ENCODE results near the gene DIDO1. TPM values are rescaled to one million over a fixed set of nuclear protein-coding genes. Genes with fewer than 3 reads are reported as not detected.
"Not testable (repeated sequence)": the region's sequence is repeated elsewhere in the genome, so short reads cannot be mapped to it uniquely, and the experiment has no call there.

Gene DIDO1
- total RNA-seq, 1 experiment from 2014 or later = 120 TPM

DNA sequence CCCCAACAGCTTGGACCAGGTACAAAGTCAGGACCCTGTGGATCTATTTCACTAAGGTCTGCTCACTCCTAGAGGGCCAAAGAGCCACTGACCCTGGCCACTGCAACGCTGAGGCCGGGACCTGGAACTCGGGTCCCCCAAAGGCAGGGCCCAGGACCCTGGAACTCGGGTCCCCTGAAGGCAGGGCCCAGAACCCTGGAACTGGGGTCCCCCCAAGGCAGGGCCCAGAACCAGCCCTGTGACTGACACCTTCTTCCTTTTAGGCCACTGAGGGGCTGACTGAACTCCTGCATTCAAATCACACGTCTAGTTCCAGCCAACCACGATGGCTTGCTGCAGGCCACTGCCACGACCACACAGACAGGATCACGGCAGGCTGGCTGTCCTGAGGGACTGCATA is 74.1 kb downstream of the DIDO1 start:
- no peak overlapping the region for H3K27ac Mint-ChIP-seq (ENCODE audit: unreplicated experiment)
- no peaks in the 10 kb centered on the region for H3K9me3 Mint-ChIP-seq (ENCODE audit: unreplicated experiment)
- DNase-seq = no peak
- H3K4me3 ChIP-seq (ENCODE audit: low read depth, low read length) = no peak overlapping the region
- H3K4me3 Mint-ChIP-seq (ENCODE audit: unreplicated experiment) = no peak overlapping the region
- no peaks in the 10 kb centered on the region for H3K4me1 ChIP-seq
- no peak for TF ChIP-seq CTCF (IDR thresholded peaks at IDR 0.05; ENCODE audit: insufficient read depth in 1 of 2, low read depth in 1 of 2, low read length in 1 of 2, severe bottlenecking in 1 of 2, unreplicated experiment in 1 of 2)
- POLR2A ChIA-PET = no interaction called here
- H3K27me3 ChIP-seq (replicated peaks; ENCODE audit: control insufficient read depth, insufficient read depth, low read length) = no peaks in the 10 kb centered on the region
- no peaks in the 10 kb centered on the region for H3K36me3 ChIP-seq (ENCODE audit: control insufficient read depth, insufficient read depth, low read length)
- CTCF ChIA-PET = no interaction called here
- no TSS peak for BruUV-seq (replicated peaks)
- peaks cover 18% of the 10 kb centered on the region for H3K36me3 Mint-ChIP-seq (ENCODE audit: insufficient read depth, unreplicated experiment)
- intact Hi-C loops (cut with micrococcal nuclease; ENCODE audit: unreplicated experiment) = no loop called here
- no peaks in the 10 kb centered on the region for H3K27me3 Mint-ChIP-seq (ENCODE audit: insufficient read depth, unreplicated experiment)
- no peaks in the 10 kb centered on the region for H3K9me3 ChIP-seq
- H3K4me1 Mint-ChIP-seq (ENCODE audit: low read depth, unreplicated experiment) = no peaks in the 10 kb centered on the region

DNA sequence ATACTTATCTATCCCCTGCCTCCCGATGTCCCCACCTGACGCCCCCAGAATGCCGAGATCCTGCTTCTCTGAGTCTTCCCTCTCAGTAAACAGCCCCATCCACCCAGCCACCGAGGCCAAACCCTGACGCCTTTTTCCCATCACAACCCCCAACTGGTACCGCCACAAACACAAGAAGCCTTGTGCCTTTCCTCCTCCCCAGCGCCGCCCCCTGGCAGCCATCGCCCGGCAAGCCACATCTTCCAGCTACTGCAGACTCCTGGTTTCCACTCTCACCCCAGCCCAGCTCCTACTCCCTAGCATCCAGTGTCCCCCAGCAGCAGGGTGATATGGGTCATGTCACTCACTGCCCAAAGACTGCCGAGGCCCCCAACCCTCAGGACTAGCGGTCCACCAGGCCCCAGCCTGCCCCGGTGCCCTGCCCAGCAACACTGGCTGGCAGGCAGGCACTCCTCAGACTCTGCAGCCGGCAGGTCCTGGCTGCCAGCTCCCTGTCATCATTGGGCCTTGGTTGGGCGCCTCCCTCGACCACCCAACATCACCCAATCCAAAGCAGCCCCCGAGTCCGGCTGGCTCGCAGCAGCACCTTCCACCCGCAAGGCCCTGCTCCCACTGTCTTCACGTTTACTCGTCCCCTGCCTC is 75.9 kb downstream of the DIDO1 start:
- Histone ChIP-seq H3K4me3 (ENCODE audit: low read depth, low read length) (no peak overlapping the region), H3K27me3 (replicated peaks; ENCODE audit: control insufficient read depth, insufficient read depth, low read length) (no peaks in the 10 kb centered on the region), H3K4me1 (no peaks in the 10 kb centered on the region), H3K9me3 (no peaks in the 10 kb centered on the region), H3K36me3 (ENCODE audit: control insufficient read depth, insufficient read depth, low read length) (no peaks in the 10 kb centered on the region)
- Mint-ChIP-seq H3K36me3 (ENCODE audit: insufficient read depth, unreplicated experiment) (peaks cover 31% of the 10 kb centered on the region), H3K4me1 (ENCODE audit: low read depth, unreplicated experiment) (no peaks in the 10 kb centered on the region), H3K27me3 (ENCODE audit: insufficient read depth, unreplicated experiment) (no peaks in the 10 kb centered on the region), H3K4me3 (ENCODE audit: unreplicated experiment) (no peak overlapping the region), H3K27ac (ENCODE audit: unreplicated experiment) (no peak overlapping the region), H3K9me3 (ENCODE audit: unreplicated experiment) (no peaks in the 10 kb centered on the region)
- ChIA-PET POLR2A (no interaction called here), CTCF (no interaction called here)
- intact Hi-C loops (cut with micrococcal nuclease; ENCODE audit: unreplicated experiment) = no loop called here
- BruUV-seq (replicated peaks) = no TSS peak
- TF ChIP-seq CTCF (IDR thresholded peaks at IDR 0.05; ENCODE audit: insufficient read depth in 1 of 2, low read depth in 1 of 2, low read length in 1 of 2, severe bottlenecking in 1 of 2, unreplicated experiment in 1 of 2) = no peak
- DNase-seq = no peak

GRCh38 chr20:62849431-62849830 is 76.9 kb downstream of the DIDO1 start:
- intact Hi-C loops (cut with micrococcal nuclease; ENCODE audit: unreplicated experiment) = no loop called here
- Histone ChIP-seq H3K27me3 (replicated peaks; ENCODE audit: control insufficient read depth, insufficient read depth, low read length) (no peaks in the 10 kb centered on the region), H3K9me3 (no peaks in the 10 kb centered on the region), H3K36me3 (ENCODE audit: control insufficient read depth, insufficient read depth, low read length) (no peaks in the 10 kb centered on the region; the same call in 1 of the 2 replicates), H3K4me3 (ENCODE audit: low read depth, low read length) (no peak overlapping the region), H3K4me1 (no peaks in the 10 kb centered on the region)
- no peak overlapping the region for H3K4me3 Mint-ChIP-seq (ENCODE audit: unreplicated experiment)
- no peaks in the 10 kb centered on the region for H3K9me3 Mint-ChIP-seq (ENCODE audit: unreplicated experiment)
- H3K27ac Mint-ChIP-seq (ENCODE audit: unreplicated experiment) = no peak overlapping the region
- POLR2A ChIA-PET = no interaction called here
- peaks cover 34% of the 10 kb centered on the region for H3K36me3 Mint-ChIP-seq (ENCODE audit: insufficient read depth, unreplicated experiment)
- TF ChIP-seq CTCF (IDR thresholded peaks at IDR 0.05; ENCODE audit: insufficient read depth in 1 of 2, low read depth in 1 of 2, low read length in 1 of 2, severe bottlenecking in 1 of 2, unreplicated experiment in 1 of 2) = no peak
- DNase-seq = no peak
- H3K27me3 Mint-ChIP-seq (ENCODE audit: insufficient read depth, unreplicated experiment) = no peaks in the 10 kb centered on the region
- CTCF ChIA-PET = interaction anchor here (1.2 to 1.4 kb wide), 2 partner anchors 9 to 27 kb away, joined by 3 to 4 read pairs; no protein-coding TSS in a partner anchor
- no TSS peak for BruUV-seq (replicated peaks)
- H3K4me1 Mint-ChIP-seq (ENCODE audit: low read depth, unreplicated experiment) = no peaks in the 10 kb centered on the region

GRCh38 chr20:62848917-62849316 is 77.4 kb downstream of the DIDO1 start:
- intact Hi-C loops (cut with micrococcal nuclease; ENCODE audit: unreplicated experiment); H3K4me1 ChIP-seq; H3K9me3 Mint-ChIP-seq (ENCODE audit: unreplicated experiment); H3K9me3 ChIP-seq; H3K4me3 ChIP-seq (ENCODE audit: low read depth, low read length); H3K27me3 Mint-ChIP-seq (ENCODE audit: insufficient read depth, unreplicated experiment); DNase-seq; BruUV-seq (replicated peaks); H3K36me3 ChIP-seq (ENCODE audit: control insufficient read depth, insufficient read depth, low read length); H3K4me1 Mint-ChIP-seq (ENCODE audit: low read depth, unreplicated experiment); H3K27ac Mint-ChIP-seq (ENCODE audit: unreplicated experiment); POLR2A ChIA-PET; H3K27me3 ChIP-seq (replicated peaks; ENCODE audit: control insufficient read depth, insufficient read depth, low read length); H3K4me3 Mint-ChIP-seq (ENCODE audit: unreplicated experiment): not testable (repeated sequence)
- peaks cover 34% of the 10 kb centered on the region for H3K36me3 Mint-ChIP-seq (ENCODE audit: insufficient read depth, unreplicated experiment)
- CTCF ChIA-PET = interaction anchor here (0.6 to 1.4 kb wide), 3 partner anchors 9 to 106 kb away, joined by 3 to 5 read pairs (median 4); no protein-coding TSS in a partner anchor

Data from Caco-2 (cell line).